Ramos (cell line): ENCODE measurements around the gene ADGRA3.

Experiments
- in situ Hi-C: fragments of 300-500 bp; cut with MboI; formaldehyde crosslinking; loops from one replicate; pipeline ENCODE4 v1.14.3; 2022; ENCODE audit warnings: low sequenced_read_pairs; ENCODE audit not compliant: unreplicated experiment

ADGRA3 gene, protein sequence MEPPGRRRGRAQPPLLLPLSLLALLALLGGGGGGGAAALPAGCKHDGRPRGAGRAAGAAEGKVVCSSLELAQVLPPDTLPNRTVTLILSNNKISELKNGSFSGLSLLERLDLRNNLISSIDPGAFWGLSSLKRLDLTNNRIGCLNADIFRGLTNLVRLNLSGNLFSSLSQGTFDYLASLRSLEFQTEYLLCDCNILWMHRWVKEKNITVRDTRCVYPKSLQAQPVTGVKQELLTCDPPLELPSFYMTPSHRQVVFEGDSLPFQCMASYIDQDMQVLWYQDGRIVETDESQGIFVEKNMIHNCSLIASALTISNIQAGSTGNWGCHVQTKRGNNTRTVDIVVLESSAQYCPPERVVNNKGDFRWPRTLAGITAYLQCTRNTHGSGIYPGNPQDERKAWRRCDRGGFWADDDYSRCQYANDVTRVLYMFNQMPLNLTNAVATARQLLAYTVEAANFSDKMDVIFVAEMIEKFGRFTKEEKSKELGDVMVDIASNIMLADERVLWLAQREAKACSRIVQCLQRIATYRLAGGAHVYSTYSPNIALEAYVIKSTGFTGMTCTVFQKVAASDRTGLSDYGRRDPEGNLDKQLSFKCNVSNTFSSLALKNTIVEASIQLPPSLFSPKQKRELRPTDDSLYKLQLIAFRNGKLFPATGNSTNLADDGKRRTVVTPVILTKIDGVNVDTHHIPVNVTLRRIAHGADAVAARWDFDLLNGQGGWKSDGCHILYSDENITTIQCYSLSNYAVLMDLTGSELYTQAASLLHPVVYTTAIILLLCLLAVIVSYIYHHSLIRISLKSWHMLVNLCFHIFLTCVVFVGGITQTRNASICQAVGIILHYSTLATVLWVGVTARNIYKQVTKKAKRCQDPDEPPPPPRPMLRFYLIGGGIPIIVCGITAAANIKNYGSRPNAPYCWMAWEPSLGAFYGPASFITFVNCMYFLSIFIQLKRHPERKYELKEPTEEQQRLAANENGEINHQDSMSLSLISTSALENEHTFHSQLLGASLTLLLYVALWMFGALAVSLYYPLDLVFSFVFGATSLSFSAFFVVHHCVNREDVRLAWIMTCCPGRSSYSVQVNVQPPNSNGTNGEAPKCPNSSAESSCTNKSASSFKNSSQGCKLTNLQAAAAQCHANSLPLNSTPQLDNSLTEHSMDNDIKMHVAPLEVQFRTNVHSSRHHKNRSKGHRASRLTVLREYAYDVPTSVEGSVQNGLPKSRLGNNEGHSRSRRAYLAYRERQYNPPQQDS (N-terminal part only)

DNA sequence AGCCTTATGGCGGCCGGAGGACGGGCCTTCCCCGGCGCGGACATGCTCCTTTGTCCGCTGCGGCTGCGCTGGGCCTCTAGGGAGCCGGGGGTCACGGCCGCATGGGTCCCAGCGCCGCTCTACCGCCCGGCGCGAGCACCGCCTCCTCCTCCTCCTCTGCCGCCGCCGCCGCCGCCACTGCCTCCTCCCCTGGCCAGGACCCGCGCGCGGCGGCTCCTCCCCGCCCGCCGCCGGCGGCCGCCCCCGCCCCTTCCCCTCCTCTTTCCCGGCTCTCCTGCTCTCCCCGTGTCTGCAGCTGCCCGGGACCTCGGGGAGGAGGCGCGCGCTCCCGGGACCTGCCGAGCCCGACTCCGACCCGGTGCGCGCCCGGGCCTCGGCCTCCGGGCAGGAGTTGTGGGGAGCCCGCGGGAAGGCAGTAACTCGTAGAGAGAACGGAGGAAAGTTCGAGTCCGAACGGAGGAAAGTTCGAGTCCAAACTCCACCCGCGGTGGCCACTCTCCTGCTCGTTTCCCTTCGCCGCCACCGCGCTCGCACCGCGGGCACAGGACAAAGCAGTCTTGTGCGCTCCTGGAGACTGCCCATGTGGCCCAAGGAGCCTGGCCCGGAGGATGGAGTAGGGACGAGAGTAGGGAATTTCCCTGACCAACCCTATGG, at the start of gene ADGRA3:
TSS of gene ADGRA3 (minus strand) at position 179 of the 654 bp plus-strand sequence. CDS start 282 bp downstream, outside the sequence.
- in situ Hi-C loops, result no loop called here

DNA sequence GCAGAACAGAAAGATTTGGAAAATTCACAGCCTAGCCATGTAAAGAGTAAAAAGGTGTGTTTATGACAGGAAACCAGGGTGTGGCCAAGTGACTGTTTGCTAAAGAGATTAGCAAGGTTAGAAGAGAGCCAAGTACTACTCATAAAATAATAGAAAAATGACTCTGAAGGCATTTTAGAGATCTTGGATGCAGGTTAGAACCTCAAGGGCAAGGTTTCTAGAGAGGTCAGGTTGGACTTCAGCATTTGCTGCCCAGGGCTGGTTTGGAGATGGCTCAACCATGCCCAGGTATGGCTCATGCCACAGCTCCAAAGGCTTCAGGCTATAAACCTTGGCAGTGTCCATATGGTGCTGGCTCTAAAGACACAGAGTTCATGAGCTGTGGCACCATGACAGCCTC, 40.6 kb upstream of the ADGRA3 start:
- in situ Hi-C loops, result no loop called here

DNA sequence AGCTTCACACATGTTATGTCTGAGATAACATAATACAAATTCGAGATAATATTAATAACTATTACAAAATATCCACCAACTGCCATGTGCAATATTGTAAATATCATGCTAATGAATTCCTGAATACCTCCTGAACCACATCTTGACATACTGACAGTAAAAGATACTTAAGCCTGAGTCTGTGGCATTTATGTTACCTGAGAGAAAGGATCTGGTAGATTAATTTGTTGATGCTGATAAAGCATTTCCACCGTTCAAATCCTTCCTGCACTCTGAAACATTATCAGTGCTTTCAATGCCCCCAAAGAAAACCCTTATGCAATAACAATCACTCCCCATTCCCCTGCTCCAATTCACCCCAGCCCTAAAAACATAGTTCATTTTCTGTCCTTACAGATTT, 38.8 kb upstream of the ADGRA3 start:
- in situ Hi-C loops, result no loop called here

DNA sequence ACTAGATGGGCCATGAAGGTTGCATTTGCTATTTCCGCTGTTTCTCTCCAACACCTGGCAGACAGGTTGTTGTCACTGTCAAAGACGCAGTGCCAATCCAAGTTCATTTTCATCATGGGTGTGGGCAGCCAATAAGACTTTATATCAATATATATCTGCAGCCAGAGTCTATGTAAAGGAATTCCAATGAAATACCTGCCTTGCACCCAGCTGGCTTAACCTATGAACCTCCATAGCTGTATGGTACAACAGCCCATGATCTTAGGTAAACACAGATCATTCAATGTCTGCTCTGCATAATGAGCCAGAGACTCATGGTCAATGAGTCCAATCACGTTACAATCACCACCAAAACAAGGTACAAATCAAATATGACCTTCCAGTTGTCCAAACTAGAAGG, 37.7 kb upstream of the ADGRA3 start:
- in situ Hi-C loops, result no loop called here

DNA sequence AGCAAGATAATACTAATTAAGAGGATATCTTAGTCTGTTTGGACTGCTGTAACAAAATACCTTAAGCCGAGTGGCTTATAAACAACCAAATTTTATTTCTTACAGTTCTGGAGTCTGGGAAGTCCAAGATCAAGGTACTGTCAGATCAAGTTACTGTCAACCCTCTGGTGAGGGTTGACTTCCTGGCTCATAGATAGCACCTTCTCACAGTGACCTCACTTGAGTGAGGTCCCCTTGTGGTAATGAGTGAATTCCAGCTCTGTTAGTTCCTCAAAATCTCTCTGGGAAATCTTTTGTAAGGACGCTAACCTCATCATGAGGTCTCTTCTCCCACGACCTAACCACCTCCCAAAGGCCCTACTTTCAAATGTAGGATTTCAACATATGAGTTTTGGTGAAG, 36.9 kb upstream of the ADGRA3 start:
- in situ Hi-C loops, result no loop called here

DNA sequence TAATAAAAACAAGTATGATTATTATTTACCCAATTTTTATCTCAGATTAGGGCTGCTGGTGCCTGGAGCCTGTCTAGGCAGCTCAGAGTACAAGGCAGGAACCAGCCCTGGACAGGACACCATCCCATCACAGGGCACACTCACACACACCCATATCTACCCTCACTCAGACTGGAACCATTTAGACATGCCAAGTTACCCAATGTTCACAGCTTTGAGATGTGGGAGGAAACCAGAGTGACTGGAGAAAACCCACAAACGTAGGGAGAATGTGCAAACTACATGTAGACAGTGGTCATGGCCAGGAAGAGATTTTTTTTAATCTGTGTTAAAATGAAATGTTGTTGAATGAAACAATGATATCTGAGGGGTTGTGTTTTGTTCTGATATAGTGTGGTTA, 35.7 kb upstream of the ADGRA3 start:
- in situ Hi-C loops, result no loop called here

DNA sequence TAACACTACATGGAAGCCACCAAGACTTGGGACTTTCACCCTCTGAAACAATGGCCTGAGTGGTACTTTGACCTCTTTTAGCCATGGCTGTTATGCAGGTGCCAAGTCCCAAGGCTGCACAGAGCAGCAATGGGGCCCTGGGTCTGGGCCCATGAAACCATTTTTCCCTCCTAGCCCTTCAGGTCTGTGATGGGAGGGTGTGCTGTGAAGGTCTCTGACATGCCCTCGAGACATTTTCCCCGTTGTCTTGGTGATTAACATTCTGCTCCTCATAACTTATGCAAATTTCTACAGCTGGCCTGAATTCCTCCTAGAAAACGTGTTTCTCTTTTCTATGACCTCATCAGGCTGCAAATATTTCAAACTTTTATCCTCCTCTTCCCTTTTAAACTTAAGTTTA, 30.4 kb upstream of the ADGRA3 start:
- in situ Hi-C loops, result no loop called here

DNA sequence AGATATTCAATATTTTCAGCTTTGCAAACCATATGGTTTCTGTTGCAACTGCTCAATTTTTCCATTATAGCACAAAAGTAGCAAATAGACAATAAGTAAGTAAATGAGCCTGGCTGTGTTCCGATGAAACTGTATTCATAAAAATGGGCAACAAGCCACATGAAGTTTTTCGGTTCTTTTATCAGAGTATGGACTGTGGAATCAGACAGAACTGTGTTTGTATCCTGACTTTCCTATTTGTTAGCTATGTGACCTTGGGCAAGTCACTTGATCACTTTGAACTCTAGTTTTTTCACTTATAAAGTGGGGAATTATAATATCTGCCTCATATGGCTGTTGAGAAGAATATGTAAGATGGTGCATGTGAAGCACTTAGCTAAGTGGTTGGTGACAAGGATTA, 23.4 kb upstream of the ADGRA3 start:
- in situ Hi-C loops, result no loop called here

DNA sequence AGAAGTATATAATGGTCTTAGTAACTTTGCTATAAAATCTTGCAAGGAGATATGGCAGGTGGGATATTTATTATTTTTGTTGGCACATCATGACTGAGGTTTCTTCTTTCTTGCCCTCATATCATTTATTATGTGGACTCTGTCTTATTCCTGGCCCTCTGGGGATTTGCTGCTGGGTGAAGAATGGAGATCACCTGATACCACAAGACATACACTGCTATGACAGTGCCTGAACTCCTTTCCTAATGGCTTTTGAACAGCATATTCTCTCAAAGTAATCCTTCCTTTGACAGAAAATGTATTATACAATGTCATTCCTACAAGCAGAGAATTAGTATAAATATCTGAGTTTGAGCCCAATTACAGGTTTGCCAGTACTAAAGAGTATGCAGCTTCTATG, 22.0 kb upstream of the ADGRA3 start:
- in situ Hi-C loops, result no loop called here

DNA sequence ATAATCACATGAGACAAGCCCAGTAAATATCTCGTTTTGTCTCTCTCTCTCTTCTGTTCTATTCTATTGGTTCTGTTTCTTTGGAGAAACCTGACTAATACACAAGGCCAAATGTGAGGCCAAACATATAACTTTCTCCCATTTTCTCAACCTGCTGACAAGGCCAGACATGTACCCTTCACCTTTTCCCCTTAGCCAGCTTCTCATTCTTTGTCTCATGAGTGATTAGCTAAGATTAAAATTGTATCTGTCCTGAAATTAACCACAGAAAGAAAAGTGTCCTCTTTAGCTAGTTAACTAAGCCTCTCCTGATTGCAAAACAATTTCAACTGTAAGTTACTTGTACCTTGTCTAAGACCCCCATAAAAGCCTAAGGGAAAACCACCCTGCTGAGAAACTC, 18.5 kb upstream of the ADGRA3 start:
- in situ Hi-C loops, result no loop called here

DNA sequence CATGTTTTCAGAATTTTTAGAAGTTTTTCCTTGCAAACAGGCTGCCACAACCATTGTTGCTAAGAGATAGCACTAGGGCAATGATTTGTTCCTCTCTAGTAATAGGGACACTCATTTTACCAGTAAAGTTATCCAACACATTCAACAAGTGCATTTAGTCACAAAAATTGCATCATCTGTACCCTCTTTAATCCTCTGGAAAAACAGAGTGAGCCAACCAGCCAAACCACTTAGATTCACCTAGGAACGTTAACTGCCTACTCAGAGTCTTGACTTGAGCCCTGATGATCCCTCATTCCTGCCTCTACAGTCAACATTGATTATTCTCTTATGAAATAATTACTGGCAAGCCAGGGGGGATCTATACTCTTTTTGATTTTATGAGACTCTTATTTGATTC, 17.0 kb upstream of the ADGRA3 start:
- in situ Hi-C loops, result no loop called here

DNA sequence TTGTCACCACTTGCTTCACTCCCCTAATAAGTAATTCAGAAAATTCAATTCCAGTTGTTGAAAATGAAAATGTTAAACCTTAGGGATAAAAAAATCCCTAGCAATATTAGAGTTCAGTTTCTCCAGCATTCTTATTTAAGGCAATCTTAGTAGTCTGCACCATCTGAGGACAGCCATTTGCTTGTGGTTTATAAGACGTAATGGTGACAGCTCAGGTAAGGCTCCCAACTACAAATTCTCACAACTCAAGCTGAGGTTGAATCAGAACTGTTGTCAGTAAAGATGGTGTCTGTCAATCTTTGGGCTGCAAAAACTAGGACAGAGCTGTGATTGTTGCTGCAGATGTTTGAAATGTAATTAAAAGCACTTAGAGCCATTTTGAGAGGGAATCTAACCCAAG, 16.3 kb upstream of the ADGRA3 start:
- in situ Hi-C loops, result no loop called here

DNA sequence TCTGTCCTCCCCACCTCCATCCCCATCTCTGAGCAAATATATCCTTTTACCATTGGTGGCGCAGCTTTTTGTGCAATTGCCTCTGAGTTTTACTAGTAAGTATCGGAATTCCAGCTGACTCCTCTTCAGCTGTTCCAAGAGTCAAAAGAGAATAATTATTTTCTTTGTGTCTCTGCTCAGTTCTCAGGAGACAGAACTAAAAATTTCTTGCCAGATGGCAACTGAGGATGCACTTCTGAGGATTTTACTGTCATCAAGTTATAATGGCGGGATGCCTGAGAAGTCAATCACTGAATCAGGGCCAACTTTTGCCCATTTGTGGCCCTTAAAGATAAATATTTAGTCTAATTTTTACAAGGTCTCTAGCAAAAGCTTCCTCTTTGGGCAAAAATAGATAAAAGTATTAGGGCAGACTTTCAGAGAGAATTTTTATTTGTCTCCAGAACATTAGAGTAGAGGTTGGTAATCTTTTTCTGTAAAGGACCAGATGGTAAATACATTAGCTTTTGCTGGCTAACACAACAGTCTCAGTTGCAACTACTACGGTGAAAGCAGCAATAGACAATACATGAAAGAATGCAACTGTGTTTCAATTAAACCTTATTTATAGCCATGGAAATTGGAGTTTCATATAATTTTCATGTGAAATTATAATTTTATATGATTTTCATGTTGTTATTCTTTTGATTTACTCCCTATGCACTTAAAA, 15.6 kb upstream of the ADGRA3 start:
- in situ Hi-C loops, result no loop called here

DNA sequence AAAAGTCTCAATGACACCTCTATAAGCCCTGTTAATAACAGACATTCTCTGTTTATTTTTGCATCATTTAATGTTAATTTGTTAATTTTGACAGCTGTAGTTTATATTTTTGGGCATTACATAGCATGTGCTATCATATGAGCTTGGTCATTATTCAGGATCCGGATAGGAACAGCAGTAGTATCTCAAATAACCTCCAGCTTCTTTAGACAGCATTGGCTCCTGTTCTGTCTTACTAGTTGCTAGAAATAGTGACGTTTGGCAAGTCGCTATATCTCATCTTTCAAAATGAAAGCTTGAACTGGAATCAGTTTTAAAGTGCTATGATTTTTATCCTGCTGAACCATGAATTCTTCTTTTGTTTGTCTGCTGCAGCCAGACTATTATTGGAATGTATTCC, 9.0 kb upstream of the ADGRA3 start:
- in situ Hi-C loops, result no loop called here

DNA sequence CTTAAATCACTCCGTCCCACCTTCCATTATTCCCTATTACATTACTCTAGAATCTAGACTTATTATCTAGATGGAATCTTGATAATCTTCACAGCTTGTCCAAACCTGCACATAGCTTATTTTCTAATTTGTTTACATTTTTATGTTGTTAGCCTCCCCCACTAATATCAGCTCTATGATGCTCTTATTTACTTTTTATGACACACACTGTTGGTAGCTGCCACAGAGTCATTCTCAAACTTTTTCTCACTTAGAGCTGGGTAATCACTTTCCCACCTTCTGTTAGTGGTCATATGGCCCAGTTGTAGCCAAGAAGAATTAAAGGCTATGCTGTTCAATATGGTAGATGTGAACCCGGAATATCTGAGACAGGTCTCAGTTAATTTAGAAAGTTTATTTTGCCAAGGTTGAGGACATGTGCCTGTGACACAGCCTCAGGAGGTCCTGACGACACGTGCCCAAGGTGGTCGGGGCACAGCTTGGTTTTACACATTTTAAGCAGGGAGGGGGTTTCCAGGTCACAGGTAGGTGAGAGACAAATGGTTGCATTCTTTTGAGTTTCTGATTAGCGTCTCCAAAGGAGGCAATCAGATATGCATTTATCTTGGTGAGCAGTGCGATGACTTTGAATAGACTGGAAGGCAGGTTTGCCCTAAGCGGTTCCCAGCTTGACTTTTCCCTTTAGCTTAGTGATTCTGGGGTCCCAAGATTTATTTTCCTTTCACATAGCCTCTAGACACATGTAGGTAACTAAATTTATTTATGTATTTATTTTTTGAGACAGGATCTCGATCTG, 7.0 kb upstream of the ADGRA3 start:
- in situ Hi-C loops, result no loop called here

DNA sequence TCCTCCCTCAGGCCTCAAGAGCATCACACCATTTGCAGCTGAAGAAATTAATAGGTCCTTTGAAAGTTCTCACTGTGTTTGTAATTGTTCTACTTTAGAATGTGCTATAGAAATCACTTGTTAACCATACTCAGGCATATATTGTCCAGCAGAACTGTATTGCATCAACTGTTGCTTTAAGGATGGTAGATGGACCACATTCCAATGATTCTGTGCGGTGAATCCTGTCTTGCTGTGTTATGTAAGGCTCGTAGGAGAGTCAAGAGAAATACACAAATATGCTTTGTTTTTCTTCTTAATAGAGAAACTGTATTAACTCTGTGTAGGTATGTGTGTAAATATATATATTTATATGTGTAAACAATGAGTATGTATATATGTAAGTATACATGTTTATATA, 6.3 kb upstream of the ADGRA3 start:
- in situ Hi-C loops, result no loop called here

DNA sequence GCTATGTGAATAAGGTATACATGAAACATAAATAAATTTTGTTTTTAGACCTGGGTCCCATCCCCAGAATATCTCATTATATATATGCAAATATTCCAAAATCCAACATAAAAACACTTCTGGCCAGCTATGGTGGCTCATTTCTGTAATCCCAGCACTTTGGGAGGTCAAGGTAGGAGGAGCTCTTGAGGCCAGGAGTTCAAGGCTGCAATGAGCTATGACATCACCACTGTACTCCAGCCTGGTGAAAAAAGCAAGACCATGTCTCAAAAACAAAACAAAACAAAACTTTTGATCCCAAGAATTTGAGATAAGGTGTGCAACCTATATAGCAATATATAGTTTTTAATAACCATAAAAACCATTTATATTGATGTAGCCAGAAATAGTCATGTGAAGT, 5.4 kb upstream of the ADGRA3 start:
- in situ Hi-C loops, result no loop called here

DNA sequence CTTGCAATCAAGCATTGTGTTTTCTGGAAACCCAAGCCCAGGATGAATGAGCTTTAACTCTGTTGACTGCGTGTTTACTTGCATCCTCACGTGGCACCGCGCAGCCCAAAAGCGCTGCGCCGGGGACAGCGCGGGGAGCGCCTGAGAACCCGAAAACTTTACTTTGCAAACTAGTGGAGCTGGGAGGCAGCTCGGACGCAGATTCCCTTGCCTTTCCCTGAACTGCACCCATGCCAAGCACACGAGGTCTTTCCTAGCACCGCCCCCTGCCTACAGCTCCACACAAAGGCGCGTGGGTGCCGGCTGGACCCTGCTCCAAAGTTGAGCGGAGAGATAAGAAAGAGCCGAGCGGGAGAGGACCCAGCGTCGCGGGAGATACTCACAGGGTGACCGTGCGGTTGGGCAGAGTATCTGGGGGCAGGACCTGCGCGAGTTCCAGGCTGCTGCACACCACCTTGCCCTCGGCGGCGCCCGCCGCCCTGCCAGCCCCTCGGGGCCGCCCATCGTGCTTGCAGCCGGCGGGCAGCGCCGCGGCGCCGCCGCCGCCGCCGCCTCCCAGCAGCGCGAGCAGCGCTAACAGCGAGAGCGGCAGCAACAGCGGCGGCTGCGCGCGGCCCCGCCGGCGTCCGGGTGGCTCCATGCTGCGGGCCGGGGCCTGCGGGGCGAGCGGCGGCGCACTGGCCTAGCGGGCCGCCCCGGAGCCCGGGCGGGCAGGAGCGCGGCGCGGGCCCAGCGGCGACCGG, 550 bp downstream of the ADGRA3 start:
- in situ Hi-C loops, result no loop called here
